ENCODE results near the gene ARFRP1.

ARFRP1 gene

GRCh38 chr20:63702036-63702665, 5.6 kb downstream of the ARFRP1 start:
- no peak for DNase-seq (ENCODE audit: low read depth, low spot score)

- no peak for DNase-seq (ENCODE audit: low read depth, low spot score)
These were observed 6.3 kb downstream of the ARFRP1 start for GRCh38 chr20:63701329-63702035.

GRCh38 chr20:63701051-63701328, 6.8 kb downstream of the ARFRP1 start:
- no peak for DNase-seq (ENCODE audit: low read depth, low spot score)

GRCh38 chr20:63700199-63701050, 7.4 kb downstream of the ARFRP1 start:
- no peak for DNase-seq (ENCODE audit: low read depth, low spot score)

GRCh38 chr20:63699466-63700198, 8.1 kb downstream of the ARFRP1 start:
- no peak for DNase-seq (ENCODE audit: low read depth, low spot score)

GRCh38 chr20:63698739-63699465, 8.9 kb downstream of the ARFRP1 start:
- DNase-seq (ENCODE audit: low read depth, low spot score): no peak

- DNase-seq (ENCODE audit: low read depth, low spot score): no peak
These were observed 9.8 kb downstream of the ARFRP1 start for GRCh38 chr20:63697868-63698545.

GRCh38 chr20:63697357-63697867, 10.4 kb downstream of the ARFRP1 start:
- no peak for DNase-seq (ENCODE audit: low read depth, low spot score)

- DNase-seq (ENCODE audit: low read depth, low spot score): no peak
These were observed 11.0 kb downstream of the ARFRP1 start, which contains the start of gene TNFRSF6B for GRCh38 chr20:63696628-63697356. TSS of gene TNFRSF6B (plus strand) at chr20:63696652. CDS start at chr20:63696768, 116 bp downstream.

- DNase-seq (ENCODE audit: low read depth, low spot score): no peak
These were observed 11.5 kb downstream of the ARFRP1 start for GRCh38 chr20:63696306-63696627.

- DNase-seq (ENCODE audit: low read depth, low spot score): no peak
These were observed 12.1 kb downstream of the ARFRP1 start for GRCh38 chr20:63695424-63696305.

GRCh38 chr20:63694584-63695423, 13.0 kb downstream of the ARFRP1 start:
- DNase-seq (ENCODE audit: low read depth, low spot score): no peak

- no peak for DNase-seq (ENCODE audit: low read depth, low spot score)
These were observed 13.8 kb downstream of the ARFRP1 start for GRCh38 chr20:63693733-63694583.

- no peak for DNase-seq (ENCODE audit: low read depth, low spot score)
These were observed 14.6 kb downstream of the ARFRP1 start for GRCh38 chr20:63693083-63693732.

GRCh38 chr20:63692436-63693082, 15.2 kb downstream of the ARFRP1 start:
- DNase-seq (ENCODE audit: low read depth, low spot score): no peak
